Activated CD4-positive, alpha-beta T cell treated with anti-CD3 and anti-CD28 coated beads, Interleukin-2, amount 50 U/mL, for 24 hours (primary cell): ENCODE measurements around the gene ARL3.
"Not testable (repeated sequence)": the region's sequence is repeated elsewhere in the genome, so short reads cannot be mapped to it uniquely, and the experiment has no call there.

Source experiments
- DNase-seq, 2 donors: peaks; one replicate each; pipeline ENCODE4 v3.0.0-alpha.2; 2020; ENCODE audit warnings: low read depth in 1 of 2, low spot score in 1 of 2

Gene ARL3

DNA sequence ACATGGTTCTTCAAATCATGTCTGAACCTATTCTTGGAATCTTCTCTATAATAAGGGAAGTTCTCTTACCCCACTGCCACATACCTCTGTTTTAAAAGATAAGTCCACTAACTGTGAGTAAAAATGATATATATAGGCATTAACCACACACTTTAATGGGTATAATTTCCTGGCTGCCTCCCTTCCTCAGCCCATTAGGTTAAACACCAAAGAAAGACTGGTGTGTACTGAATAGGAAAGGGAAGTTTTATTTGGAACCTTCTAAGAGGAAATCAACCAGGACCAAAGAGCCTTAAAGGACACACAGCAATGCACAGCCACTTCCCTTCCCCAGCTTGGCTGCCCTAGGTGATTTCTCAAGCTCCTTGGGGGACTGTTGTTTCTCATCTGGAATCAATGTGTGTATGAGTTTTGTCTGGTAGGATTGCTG is 24.5 kb upstream of the ARL3 start:
- DNase-seq = no peak

DNA sequence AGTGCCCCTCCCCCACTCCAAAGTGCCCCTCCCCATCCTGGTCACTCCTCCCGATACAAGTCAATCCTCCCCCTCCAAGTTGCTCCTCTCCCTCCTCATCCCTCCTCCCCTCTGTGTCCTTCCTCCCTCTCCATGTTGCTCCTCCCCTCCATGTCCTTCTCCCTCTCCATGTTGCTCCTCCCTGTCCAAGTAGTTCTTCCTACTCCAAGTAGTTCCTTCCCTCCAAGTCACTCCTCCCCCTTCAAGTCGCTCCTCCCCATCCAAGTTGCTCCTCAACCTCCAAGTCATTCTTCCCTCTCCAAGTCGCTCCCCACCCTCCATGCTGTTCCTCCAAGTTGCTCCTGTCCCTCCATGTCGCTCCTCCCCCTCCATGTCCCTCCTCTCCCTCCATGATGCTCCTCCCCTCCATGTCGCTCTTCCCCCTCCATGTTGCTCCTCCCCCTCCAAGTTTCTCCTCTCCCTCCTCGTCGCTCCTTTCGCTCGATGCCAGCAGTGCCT is 20.9 kb upstream of the ARL3 start:
- DNase-seq = no peak

DNA sequence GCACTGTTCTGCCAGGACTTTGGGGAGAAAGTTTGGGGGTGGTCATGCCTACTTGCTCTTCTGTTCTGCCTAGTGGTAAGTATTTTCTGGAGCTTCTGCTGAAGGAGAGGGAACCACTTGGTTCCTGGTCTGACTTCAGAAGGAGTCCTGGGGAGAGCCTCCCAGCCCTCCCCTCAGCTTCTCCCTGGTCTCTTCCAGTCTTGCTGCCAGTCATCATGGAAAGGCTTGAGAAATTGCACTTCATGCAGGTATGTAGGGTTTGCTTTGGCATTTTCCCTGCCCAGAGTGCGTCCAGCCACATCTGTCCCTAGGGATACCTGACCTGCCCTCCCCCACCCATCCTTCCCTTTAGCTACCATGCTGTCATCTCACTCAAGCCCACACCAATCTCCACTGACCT is 18.5 kb upstream of the ARL3 start:
- DNase-seq = no peak

DNA sequence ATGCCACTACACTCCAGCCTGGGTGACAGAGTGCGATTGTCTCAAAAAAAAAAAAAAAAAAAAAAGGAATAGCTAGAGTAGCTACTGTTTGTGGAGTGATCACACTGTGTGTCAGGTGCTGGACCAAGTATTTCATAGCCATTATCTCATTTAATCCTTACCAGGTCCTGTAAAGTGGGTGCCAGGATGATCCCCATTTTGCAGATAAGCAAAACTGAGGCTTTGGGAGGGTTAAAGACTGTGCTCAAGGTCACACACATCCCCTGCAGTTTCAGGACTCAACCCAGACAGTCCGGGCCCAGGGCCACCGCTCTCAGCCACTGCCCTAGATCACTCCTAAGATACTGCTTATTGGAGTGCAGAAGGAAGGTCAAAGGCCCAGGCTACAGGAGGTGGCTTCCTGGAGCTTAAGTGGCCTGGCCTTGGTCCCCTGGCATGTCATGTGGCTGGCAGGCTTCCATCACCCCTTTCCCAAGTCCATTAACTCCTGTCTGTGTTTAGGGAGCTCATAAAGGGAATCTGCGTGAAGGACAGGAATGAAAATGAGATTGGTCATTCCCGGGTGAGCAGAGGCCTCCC is 17.1 kb upstream of the ARL3 start:
- no peak for DNase-seq

DNA sequence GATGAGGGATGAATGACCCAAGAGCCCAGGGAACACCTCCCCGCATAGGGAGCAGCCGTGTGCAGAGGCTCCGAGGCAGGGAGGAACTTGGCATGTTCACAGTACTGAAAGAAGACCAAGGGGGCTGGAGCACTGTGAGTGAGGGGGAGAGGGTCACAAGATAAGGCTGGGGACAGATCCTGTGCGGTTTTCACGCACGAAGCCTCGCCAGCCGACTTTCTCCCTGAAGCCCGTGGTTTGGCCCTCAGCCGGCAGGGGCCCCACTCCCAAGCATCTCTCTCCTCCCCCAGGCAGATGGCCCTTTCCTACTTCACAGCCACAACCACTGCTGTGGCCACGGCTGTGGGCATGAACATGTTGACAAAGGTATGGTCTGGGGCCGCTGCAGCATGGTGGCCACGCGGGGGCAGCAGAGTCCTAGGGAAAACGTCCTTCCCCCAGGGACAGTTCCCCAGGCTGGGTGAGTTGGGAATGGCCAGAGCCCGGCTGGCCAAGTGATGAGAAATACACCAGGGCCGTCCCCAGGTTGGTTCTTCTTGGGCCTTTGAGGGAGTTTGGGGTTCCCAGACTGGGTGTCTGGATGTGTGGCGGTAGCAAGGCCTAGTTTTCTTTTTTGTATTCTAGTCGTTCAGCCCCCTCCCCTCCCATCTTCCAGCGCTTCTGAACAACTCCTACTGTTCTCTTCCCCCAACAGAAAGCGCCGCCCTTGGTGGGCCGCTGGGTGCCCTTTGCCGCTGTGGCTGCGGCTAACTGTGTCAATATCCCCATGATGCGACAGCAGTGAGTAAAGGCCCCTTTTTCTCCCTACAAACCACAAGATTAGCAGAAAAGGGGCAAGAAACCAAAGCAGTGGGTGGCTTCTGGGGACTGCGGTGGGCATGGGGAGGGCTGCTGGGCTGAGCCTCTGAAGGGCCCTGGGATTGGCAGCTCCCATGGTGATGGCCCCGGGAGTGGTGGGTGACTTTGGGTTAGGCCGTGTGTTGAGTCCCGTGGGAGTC is 15.1 kb upstream of the ARL3 start:
- DNase-seq = peak in 1 of 2 donors; percentile 28

DNA sequence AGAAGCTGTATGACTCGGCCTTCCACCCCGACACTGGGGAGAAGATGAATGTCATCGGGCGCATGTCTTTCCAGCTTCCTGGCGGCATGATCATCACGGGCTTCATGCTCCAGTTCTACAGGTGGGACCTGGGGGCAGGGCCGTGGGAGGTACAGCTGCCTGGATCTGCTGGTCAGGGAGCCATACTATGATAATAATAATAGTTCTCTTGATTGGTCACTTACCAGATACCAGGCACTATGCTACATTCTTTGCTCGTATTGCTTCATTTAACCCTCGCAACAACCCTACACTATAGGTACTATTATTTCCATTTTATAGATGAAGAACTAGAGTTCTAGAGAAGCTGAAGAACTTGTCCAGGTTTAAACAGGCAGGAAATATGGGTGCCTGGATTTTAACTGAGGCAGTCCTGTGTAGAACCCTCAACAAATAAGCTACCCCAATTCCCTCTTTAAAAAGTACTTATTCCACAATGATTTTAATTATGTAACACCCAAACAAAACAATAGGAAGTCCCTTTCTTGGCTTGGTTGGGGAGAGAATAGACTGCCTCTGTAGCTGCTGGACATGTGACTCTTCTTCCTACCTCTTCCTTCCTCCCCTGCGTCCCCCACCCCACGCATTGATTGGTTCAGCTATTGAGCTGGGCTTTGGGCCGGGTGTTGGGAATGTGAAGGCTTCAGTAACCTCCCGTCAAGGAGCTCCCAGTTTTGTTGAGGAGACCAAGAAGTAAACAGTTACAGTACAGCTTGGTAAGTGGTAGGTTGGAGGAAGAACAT is 13.0 kb upstream of the ARL3 start:
- no peak for DNase-seq

DNA sequence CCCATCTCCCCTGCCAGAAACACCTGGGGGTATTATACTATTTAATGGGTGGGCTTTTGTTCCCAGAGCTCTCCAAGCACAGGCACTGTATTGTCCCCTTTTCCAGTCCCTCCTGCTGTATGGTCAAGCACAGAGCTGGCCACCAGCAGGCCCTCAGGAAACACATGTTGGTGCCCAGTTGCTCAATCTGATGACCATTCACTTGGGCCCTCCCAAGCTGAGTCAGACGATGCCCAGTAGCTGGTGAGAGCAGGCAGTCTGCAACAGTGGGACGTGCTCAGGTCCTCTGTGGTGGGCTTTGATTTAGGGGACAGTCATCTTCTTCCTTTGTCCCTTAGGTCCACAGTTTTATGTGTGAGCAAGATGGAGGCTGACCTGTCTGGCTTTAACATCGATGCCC is 12.1 kb upstream of the ARL3 start:
- DNase-seq = no peak

DNA sequence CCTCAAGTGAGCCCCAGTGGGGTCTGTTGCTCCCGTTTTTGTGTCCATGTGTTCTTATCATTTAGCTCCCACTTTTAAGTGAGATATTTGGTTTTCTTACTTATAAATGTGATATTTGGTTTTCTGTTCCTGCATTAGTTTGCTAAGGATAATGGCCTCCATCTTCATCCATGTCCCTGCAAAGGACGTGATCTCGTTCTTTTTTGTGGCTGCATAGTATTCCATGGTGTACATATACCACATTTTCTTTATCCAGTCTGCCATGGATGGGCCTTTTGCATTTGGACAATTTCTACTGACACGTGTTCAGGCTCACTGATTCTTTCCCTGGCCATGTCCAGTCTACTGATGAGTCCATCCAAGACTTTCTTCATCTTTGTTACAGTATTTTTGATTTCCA is 9.8 kb upstream of the ARL3 start:
- no peak for DNase-seq

DNA sequence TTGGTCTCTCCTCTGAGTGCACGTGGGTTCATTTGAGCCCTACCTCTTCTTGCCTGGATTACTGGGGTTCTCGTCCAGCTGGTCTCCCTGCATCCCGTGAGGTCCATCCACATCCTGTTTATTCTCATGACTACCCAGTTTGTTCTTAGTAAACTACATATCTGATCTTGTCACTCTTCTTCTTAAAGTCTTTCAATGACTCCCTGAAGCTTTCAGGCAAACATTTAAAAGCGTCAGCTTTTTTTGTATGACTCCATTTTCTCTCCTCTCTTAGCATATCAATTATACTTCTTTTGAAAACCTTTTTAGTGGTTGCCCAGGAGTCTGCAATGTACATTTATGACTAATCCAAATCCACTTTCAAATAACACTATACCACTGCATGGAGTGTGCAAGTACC is 7.8 kb upstream of the ARL3 start:
- DNase-seq = no peak

DNA sequence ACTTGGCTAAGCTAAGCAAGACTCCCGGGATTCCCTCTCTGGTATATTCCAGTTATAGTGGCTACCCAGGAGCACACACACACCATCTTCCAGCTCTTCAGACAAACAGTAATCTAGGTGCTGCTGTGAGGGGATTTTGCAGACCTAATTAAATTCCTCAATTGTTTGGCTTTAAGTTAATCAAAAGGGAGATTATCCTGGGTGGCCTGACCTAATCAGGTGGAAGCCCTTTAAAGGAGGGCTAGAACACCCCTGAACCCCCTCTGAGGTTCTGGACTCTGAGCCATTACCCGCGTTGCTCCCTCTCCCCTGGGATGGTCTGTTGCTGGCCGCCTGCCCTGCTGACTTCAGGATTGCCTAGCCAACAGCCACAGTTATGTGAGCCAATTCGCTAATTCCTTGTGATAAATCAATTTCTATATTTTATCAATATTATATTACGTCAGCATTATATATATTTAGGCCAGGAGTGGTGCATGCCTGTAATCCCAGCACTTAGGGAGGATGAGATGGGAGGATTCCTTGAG is 6.6 kb upstream of the ARL3 start:
- no peak for DNase-seq

DNA sequence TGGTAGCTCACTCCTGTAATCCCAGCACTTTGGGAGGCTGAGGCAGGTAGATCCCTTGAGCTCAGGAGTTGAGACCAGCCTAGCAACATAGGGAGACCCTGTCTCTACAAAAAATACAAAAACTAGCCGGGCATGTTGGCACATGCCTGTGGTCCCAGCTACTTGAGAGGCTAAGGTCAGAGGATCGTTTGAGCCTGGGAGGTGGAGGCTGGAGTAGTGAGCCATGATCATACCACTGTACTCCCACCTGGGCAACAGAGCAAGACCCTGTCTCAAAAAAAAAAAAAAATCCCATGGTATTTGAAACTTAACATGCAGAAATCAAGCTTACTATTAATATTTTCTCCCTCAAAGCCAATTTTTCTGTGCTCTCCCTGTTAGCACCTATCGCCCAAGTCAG is 6.1 kb upstream of the ARL3 start:
- no peak for DNase-seq

DNA sequence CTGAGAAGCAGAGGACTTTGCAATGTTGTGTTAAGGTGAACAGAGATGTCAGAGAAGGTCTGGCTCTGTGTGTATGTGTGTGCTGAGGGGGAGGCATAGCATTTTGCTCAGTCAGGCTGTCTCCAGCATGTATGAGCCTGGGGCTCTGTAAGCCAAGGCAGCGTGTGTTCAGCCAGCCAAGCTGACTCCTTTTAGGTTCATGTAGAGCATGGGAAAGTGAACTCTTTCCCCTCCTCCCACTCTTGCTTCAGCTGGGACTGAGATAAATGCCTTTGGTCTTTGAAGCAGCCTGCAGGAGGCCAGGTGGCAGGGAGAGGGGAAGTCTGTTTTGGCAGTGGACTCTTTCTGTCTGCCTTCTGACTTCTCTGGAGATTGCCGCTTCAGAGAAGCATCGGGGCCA is 4.0 kb upstream of the ARL3 start:
- no peak for DNase-seq

DNA sequence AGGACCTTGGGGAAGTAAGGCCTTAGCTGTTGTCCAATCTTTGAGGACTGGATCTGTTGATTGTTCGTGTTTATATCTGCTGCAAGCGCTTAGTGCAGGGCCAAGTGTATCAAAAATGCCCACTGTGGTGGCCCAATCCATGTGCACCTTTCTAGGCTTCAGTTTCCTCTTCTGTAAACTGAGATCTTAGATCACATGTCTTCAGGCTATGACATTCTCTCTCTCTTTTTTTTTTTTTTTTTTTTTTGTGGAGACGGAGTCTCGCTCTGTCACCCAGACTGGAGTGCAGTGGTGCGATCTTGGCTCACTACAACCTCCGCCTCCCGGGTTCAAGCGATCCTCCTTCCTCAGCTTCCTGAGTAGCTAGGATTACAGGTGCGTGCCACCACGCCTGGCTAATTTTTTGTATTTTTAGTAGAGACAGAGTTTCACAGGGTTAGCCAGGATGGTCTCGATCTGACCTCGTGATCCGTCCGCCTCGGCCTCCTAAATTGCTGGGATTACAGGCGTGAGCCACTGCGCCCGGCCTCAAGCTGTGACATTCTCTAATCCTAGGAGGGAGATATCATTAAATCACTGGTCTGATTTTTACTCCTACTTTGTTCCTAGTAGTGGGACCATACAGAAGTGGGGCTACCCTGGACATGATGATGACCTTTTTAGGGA is 2.8 kb upstream of the ARL3 start:
- DNase-seq = not testable (repeated sequence)

DNA sequence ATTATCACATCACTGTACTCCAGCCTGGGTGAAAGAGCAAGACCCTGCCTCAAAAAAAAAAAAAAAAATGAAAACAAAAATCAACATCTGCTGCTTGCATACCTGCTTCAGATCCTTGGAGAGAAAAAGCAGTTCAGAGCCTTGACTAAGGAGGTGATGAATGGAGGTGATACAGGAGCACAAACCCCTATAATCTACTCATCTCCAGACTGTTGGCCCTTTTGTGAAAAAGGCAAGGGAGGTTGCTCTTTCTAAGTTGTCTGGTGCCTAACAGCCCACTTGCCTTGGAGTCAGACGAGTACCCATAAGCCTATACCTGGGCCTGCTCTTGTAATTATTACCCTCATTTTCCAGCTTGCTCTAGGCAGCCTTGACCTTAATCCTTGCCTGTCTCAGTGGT is 1.7 kb upstream of the ARL3 start:
- DNase-seq = no peak

DNA sequence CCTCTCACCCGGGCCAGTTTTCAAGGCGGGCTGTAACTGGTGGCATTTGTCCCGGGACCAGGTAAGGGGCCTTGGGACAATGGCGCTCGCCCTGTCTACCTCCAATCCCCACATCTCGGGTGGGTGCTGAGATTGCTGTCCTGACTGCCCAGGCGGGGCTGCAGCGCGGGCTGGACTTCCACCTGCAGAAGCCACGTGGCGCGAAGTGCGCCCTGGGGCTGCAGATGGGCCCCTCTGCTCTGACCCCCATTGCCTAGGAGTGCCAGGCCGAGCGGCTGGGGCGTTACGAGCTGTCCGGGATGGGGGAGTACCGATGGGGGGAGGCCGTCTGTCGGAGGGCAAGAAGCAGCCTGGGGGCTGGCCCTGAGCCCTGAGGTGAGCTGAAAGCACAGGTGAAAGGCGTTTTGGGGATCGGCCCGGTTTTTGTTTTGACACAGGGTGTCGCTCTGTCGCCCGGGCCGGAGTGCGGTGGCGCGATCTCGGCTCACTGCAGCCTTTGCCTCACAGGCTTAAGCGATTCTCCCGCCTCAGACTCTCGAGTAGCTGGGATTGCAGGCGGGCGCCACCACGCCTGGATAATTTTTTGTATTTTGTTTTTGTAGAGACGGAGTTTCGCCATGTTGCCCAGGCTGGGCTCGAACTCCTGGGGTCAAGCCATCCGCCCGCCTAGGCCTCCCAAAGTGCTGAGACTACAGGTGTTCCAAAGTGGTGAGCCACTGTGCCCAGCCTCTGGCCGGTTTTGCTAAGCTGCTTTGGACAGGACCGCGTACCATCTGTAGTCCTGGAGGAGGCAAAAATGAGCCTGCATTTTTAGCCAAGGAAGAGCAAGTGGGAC is 641 bp upstream of the ARL3 start, which contains the start of gene SFXN2:
Gene SFXN2 (plus strand): TSS at position 16 of the 835 bp plus-strand sequence. CDS start 12,001 bp downstream, outside the sequence.
- peak in 1 of 2 donors; percentile 28 for DNase-seq

DNA sequence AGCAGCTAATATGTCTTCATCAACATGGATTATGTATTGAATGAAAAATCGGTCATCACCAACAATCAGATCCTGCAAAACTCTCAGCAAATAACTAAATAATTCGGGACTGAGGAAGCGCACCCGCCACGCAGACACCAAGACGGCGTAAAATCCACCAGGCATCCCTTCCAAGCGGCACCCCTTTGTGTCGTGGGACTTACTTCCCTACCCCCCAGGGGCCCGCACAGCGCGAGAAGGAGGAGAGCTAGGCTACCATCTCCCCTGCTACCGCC is 721 bp downstream of the ARL3 start:
- no peak for DNase-seq

DNA sequence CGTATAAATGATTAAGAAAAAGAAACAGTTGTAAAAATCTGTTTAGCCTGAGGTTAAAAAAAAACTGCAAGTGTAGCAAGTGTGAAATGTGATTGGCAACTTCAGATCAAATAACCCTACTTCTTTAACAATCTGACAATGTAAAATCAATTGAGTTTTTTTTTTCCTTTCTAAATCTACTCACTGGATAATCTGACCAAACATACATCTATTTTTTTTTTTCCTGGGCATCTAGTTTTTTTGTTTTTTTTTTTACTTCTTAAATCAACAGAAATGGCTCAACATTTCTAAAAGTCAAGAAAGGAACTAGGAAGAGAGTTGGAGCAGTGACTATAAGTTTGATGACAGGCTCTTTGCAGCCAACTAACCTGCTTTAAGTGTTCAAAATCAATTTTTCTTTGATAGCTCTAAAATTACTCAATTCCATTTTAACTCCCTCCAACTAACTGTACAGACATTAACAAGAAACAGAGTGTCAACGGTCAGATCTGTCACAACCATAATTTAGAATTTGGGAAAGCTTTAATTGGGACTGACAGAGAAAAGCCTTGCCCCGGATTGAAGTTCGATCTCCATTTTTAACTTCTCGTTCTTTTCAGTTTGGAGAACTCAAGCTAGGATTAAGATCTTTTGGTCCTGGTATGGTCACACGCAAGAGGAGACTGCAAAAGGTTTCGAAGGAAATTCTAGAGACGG is 1.2 kb downstream of the ARL3 start:
- no peak for DNase-seq

DNA sequence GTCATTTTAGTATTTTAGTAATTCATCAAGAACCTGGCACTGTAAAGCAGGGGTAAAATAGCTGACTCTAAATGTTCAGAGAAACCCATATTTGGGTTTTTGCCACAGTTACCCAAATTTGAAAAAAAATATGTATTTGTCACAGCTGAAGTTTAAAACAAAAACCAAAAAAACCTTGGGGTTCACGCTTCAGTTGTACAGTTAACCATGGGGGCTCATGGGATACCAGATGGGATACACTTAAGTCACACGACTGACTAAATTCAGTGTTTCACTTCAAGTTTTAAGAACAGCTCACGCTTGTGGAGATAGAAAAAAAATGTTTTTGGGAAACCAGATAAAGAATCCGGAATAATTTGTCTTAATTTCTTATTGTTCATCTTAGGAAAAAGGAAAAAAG is 2.1 kb downstream of the ARL3 start:
- no peak for DNase-seq

DNA sequence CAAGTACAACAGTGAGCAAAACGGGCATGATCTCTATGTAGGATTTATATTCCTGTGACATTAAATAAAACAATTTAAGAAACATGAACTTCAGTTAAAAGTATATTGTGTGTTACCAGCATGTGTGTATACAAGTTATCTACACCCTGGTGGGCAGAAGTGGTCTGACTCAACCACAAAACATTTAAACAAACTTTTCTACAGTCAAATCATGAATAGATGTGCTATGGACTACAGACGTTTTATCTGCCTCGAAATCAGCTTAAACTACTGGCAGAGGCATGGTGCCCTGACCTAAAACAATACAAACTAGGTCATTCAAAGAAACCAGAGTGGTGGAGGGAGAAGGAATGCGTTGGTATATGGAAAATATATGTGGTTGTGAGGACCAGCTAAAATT is 3.6 kb downstream of the ARL3 start:
- no peak for DNase-seq
